HepG2 (cell line): Measurements from ENCODE around the gene RAD21L1. TPM values are rescaled to one million over a fixed set of nuclear protein-coding genes. Genes with fewer than 3 reads are reported as not detected.
A peak's percentile ranks its signal among the peaks of the same experiment; 100 is the strongest.

Experiments
- FOXC1 ChIP-seq: sonication (generic); formaldehyde crosslinking; IDR thresholded peaks from 2 replicates; pipeline ENCODE4 v1.8.0; 2022; ENCODE audit warnings: mild to moderate bottlenecking, missing genetic modification reagents, borderline replicate concordance
- FOXK1 ChIP-seq: sonication (generic); formaldehyde crosslinking; IDR thresholded peaks from 2 replicates; pipeline ENCODE4 v1.4.0; 2020; ENCODE audit warnings: low read depth, missing genetic modification reagents, borderline replicate concordance
- KAT7 ChIP-seq: IDR thresholded peaks from 2 replicates; pipeline ENCODE4 v1.6.1; 2018; ENCODE audit warnings: borderline replicate concordance, missing compliant biosample characterization
- NCOA1 ChIP-seq: sonication (generic); formaldehyde crosslinking; IDR thresholded peaks from 2 replicates; pipeline ENCODE4 v1.9.0; 2021; ENCODE audit warnings: missing genetic modification reagents
- NFKBIZ ChIP-seq: IDR thresholded peaks from 2 replicates; pipeline ENCODE4 v1.6.1; 2018; ENCODE audit warnings: missing genetic modification reagents, missing compliant biosample characterization
- REL ChIP-seq: sonication (generic); formaldehyde crosslinking; conservative IDR thresholded peaks from 2 replicates; pipeline ENCODE4 v1.8.0; 2022; ENCODE audit warnings: mild to moderate bottlenecking, missing genetic modification reagents, moderate library complexity
- RFX1 ChIP-seq: fragments of 450-650 bp; IDR thresholded peaks from 2 replicates; pipeline ENCODE4 v1.6.1; 2017
- SNRNP70 ChIP-seq: fragments of 200-400 bp; formaldehyde crosslinking; IDR thresholded peaks from 2 replicates; pipeline ENCODE4 v1.6.1; 2017; ENCODE audit warnings: mild to moderate bottlenecking, low read depth, low read length, moderate library complexity
- SOX5 ChIP-seq: IDR thresholded peaks from 2 replicates; pipeline ENCODE4 v1.6.1; 2016; ENCODE audit warnings: borderline replicate concordance
- TBX2 ChIP-seq: sonication (generic); formaldehyde crosslinking; IDR thresholded peaks from 2 replicates; pipeline ENCODE4 v1.5.0; 2020; ENCODE audit warnings: missing genetic modification reagents, mild to moderate bottlenecking, borderline replicate concordance
- TP53 ChIP-seq: sonication (generic); formaldehyde crosslinking; conservative IDR thresholded peaks from 2 replicates; pipeline ENCODE4 v1.4.0; 2020; ENCODE audit warnings: missing genetic modification reagents
- ZBTB7B ChIP-seq: sonication (generic); formaldehyde crosslinking; IDR thresholded peaks from 2 replicates; pipeline ENCODE4 v1.4.0; 2020; ENCODE audit warnings: missing genetic modification reagents
- ZIK1 ChIP-seq: sonication (generic); formaldehyde crosslinking; IDR thresholded peaks from 2 replicates; pipeline ENCODE4 v1.5.0; 2020; ENCODE audit warnings: mild to moderate bottlenecking, low read depth, missing genetic modification reagents, borderline replicate concordance
- ZMAT3 ChIP-seq: sonication (generic); formaldehyde crosslinking; conservative IDR thresholded peaks from 2 replicates; pipeline ENCODE4 v1.7.0; 2021; ENCODE audit warnings: missing genetic modification reagents
- ZNF232 ChIP-seq: sonication (generic); formaldehyde crosslinking; IDR thresholded peaks from 2 replicates; pipeline ENCODE4 v1.4.0; 2020; ENCODE audit warnings: missing genetic modification reagents, borderline replicate concordance
- ZNF496 ChIP-seq: sonication (generic); formaldehyde crosslinking; IDR thresholded peaks from 2 replicates; pipeline ENCODE4 v1.8.1; 2023; ENCODE audit warnings: mild to moderate bottlenecking, moderate library complexity, missing genetic modification reagents; ENCODE audit not compliant: insufficient replicate concordance
- ZNF510 ChIP-seq: sonication (generic); formaldehyde crosslinking; IDR thresholded peaks from 2 replicates; pipeline ENCODE4 v1.4.0; 2020; ENCODE audit warnings: low read depth, mild to moderate bottlenecking, missing genetic modification reagents
- ZNF547 ChIP-seq: sonication (generic); formaldehyde crosslinking; IDR thresholded peaks from 2 replicates; pipeline ENCODE4 v1.5.1; 2020; ENCODE audit warnings: mild to moderate bottlenecking, missing genetic modification reagents
- ZNF605 ChIP-seq: sonication (generic); formaldehyde crosslinking; IDR thresholded peaks from 2 replicates; pipeline ENCODE4 v1.8.0; 2022; ENCODE audit warnings: mild to moderate bottlenecking, missing genetic modification reagents
- ZNF616 ChIP-seq: sonication (generic); formaldehyde crosslinking; IDR thresholded peaks from 2 replicates; pipeline ENCODE4 v1.5.0; 2020; ENCODE audit warnings: low read depth, mild to moderate bottlenecking, missing genetic modification reagents
- ZNF777 ChIP-seq: sonication (generic); formaldehyde crosslinking; IDR thresholded peaks from 2 replicates; pipeline ENCODE4 v1.4.0; 2020; ENCODE audit warnings: missing genetic modification reagents
- ZNF841 ChIP-seq: sonication (generic); formaldehyde crosslinking; IDR thresholded peaks from 2 replicates; pipeline ENCODE4 v1.8.1; 2023; ENCODE audit warnings: missing genetic modification reagents, borderline replicate concordance
- polyA plus RNA-seq, 8 experiments: library from polyadenylated mRNA; depleted of rRNA in 3 of 8; stranded (reverse) in 7 of 8; unstranded in 1 of 8; fragments of >200 nt; fragmentation: Illumina TruSeq in 4 of 8; extraction: Trizol in 4 of 8; gene quantifications; 2 replicates each; pipeline versions ENCODE4 v1.2.1 to v1.2.3, GENCODE V29; 2011 to 2016; ENCODE audit warnings: low read depth in 4 of 8, missing spikeins in 1 of 8, mixed read lengths in 1 of 8; ENCODE audit not compliant: insufficient read depth in 1 of 8
- total RNA-seq, 5 experiments: library from RNA; depleted of rRNA; stranded (reverse); fragments of >200 nt; fragmentation: Illumina TruSeq; extraction: Trizol; gene quantifications; 2 replicates each; pipeline ENCODE4 v1.2.3, GENCODE V29; 2016; ENCODE audit warnings: low read depth in 1 of 5
- TF ChIP-seq, protein P1 (sequence below): sonication (generic); formaldehyde crosslinking; IDR thresholded peaks from 2 replicates; pipeline ENCODE4; 2020; ENCODE audit warnings: missing genetic modification reagents, mild to moderate bottlenecking, borderline replicate concordance
- TF ChIP-seq, protein P2 (sequence below): sonication (generic); formaldehyde crosslinking; IDR thresholded peaks from 2 replicates; pipeline ENCODE4 v1.4.0; 2020; ENCODE audit warnings: mild to moderate bottlenecking, missing genetic modification reagents, borderline replicate concordance
- TF ChIP-seq, protein P3 (sequence below): sonication (generic); formaldehyde crosslinking; IDR thresholded peaks from 2 replicates; pipeline ENCODE4 v1.4.0; 2020; ENCODE audit warnings: missing genetic modification reagents

Gene RAD21L1
- total and polyA plus RNA-seq, 2 of the 13 experiments (the other 11 are each of a cell fraction or from before 2014, with no cell fraction given): not detected

DNA sequence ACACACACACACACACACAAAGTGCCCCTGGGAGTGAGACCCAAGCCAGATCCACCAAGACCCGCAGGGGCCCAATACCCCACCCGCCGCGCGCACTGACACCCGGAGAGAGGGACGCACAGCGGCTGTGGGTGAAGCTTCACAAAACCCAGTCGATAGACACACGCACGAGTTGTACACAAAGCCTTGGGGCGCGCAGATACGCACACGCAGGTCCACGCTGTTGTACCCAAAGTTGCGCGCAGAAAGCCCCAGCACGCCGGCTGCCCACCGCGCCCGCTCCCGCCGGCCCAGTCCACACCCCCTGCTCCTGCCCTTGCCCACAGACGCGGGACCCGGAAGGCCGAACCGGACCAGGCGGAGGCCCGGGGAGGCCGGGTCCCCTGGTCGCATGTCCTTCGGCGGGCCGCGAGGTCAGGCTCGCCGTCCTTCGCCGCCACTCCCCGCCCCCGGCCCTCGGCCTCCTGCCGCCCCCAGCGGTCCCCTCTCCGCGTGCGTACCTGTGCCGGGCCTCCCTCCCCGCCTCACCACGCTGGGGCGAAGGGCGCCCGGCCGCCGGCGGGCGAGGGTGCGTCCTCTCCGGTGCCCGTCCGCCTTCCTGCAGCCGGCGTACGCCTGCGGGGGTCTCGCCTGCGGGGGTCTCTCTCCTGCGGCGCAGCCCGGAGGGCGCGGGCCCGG, 41.1 kb upstream of the RAD21L1 start, which contains the start of gene TMEM74B (continued):
- TF ChIP-seq, protein P1, sequence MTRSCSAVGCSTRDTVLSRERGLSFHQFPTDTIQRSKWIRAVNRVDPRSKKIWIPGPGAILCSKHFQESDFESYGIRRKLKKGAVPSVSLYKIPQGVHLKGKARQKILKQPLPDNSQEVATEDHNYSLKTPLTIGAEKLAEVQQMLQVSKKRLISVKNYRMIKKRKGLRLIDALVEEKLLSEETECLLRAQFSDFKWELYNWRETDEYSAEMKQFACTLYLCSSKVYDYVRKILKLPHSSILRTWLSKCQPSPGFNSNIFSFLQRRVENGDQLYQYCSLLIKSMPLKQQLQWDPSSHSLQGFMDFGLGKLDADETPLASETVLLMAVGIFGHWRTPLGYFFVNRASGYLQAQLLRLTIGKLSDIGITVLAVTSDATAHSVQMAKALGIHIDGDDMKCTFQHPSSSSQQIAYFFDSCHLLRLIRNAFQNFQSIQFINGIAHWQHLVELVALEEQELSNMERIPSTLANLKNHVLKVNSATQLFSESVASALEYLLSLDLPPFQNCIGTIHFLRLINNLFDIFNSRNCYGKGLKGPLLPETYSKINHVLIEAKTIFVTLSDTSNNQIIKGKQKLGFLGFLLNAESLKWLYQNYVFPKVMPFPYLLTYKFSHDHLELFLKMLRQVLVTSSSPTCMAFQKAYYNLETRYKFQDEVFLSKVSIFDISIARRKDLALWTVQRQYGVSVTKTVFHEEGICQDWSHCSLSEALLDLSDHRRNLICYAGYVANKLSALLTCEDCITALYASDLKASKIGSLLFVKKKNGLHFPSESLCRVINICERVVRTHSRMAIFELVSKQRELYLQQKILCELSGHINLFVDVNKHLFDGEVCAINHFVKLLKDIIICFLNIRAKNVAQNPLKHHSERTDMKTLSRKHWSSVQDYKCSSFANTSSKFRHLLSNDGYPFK (CRISPR knock-in tag): no peak; the same call in 1 of the 2 replicates
- TF ChIP-seq SOX5: no peak; the same call in 1 of the 2 replicates
- TF ChIP-seq RFX1: no peak
- TF ChIP-seq, protein P2, sequence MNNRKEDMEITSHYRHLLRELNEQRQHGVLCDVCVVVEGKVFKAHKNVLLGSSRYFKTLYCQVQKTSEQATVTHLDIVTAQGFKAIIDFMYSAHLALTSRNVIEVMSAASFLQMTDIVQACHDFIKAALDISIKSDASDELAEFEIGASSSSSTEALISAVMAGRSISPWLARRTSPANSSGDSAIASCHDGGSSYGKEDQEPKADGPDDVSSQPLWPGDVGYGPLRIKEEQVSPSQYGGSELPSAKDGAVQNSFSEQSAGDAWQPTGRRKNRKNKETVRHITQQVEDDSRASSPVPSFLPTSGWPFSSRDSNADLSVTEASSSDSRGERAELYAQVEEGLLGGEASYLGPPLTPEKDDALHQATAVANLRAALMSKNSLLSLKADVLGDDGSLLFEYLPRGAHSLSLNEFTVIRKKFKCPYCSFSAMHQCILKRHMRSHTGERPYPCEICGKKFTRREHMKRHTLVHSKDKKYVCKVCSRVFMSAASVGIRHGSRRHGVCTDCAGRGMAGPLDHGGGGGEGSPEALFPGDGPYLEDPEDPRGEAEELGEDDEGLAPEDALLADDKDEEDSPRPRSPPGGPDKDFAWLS (CRISPR knock-in tag): no peak
- TF ChIP-seq ZNF232: peak; percentile 86; the same call in 1 of the 2 replicates
- TF ChIP-seq ZNF605: no peak
- 0 out of 2 replicates have a peak, but pooled peaks have one; percentile 41 for TF ChIP-seq TP53 (CRISPR knock-in tag)
- TF ChIP-seq ZNF510 (CRISPR knock-in tag): no peak
- no peak for TF ChIP-seq NCOA1 (CRISPR knock-in tag)
- TF ChIP-seq ZBTB7B: 0 out of 2 replicates have a peak, but pooled peaks have one; percentile 17
- TF ChIP-seq NFKBIZ (CRISPR knock-in tag): no peak
- TF ChIP-seq FOXC1 (CRISPR knock-in tag): peak; percentile 82; the same call in 1 of the 2 replicates
- TF ChIP-seq ZNF616 (CRISPR knock-in tag): no peak
- TF ChIP-seq ZNF777: peak; percentile 88
- TF ChIP-seq KAT7 (CRISPR knock-in tag): no peak
- no peak for TF ChIP-seq SNRNP70
- TF ChIP-seq, protein P3, sequence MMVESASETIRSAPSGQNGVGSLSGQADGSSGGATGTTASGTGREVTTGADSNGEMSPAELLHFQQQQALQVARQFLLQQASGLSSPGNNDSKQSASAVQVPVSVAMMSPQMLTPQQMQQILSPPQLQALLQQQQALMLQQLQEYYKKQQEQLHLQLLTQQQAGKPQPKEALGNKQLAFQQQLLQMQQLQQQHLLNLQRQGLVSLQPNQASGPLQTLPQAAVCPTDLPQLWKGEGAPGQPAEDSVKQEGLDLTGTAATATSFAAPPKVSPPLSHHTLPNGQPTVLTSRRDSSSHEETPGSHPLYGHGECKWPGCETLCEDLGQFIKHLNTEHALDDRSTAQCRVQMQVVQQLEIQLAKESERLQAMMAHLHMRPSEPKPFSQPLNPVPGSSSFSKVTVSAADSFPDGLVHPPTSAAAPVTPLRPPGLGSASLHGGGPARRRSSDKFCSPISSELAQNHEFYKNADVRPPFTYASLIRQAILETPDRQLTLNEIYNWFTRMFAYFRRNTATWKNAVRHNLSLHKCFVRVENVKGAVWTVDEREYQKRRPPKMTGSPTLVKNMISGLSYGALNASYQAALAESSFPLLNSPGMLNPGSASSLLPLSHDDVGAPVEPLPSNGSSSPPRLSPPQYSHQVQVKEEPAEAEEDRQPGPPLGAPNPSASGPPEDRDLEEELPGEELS (CRISPR knock-in tag): 0 out of 2 replicates have a peak, but pooled peaks have one; percentile 15
- TF ChIP-seq FOXK1 (CRISPR knock-in tag): no peak
- no peak for TF ChIP-seq ZNF496 (CRISPR knock-in tag)
- 0 out of 2 replicates have a peak, but pooled peaks have one; percentile 42 for TF ChIP-seq ZNF841 (CRISPR knock-in tag)
- peak; percentile 89 for TF ChIP-seq ZMAT3
- peak; percentile 57; the same call in 1 of the 2 replicates for TF ChIP-seq ZNF547 (CRISPR knock-in tag)
- no peak for TF ChIP-seq ZIK1 (CRISPR knock-in tag)
- no peak for TF ChIP-seq REL (CRISPR knock-in tag)
- peak; percentile 33; the same call in 1 of the 2 replicates for TF ChIP-seq TBX2
